ENCODE measurements around the gene GNAL. TPM values are rescaled to one million over a fixed set of nuclear protein-coding genes. Genes with fewer than 3 reads are reported as not detected.
"Not testable (repeated sequence)": the region's sequence is repeated elsewhere in the genome, so short reads cannot be mapped to it uniquely, and the experiment has no call there.

GNAL gene
- total RNA-seq (1 to 10 TPM; 1.6 to 5.7 (median 3.4) TPM), polyA plus RNA-seq (1 to 10 TPM in 2 of 3 donors, under 1 TPM in 1; 0.74 to 1.3 (median 1.2) TPM)
- long read RNA-seq, donor 1, full-length matches to known transcripts: 1 of 1 reads
- long read RNA-seq, donor 1, partial matches to known transcripts: 0 of 1 reads
- long read RNA-seq, donor 1, other reads (novel, unspliced or antisense): 0 of 1 reads
- long read RNA-seq, donor 2: 0 reads

DNA sequence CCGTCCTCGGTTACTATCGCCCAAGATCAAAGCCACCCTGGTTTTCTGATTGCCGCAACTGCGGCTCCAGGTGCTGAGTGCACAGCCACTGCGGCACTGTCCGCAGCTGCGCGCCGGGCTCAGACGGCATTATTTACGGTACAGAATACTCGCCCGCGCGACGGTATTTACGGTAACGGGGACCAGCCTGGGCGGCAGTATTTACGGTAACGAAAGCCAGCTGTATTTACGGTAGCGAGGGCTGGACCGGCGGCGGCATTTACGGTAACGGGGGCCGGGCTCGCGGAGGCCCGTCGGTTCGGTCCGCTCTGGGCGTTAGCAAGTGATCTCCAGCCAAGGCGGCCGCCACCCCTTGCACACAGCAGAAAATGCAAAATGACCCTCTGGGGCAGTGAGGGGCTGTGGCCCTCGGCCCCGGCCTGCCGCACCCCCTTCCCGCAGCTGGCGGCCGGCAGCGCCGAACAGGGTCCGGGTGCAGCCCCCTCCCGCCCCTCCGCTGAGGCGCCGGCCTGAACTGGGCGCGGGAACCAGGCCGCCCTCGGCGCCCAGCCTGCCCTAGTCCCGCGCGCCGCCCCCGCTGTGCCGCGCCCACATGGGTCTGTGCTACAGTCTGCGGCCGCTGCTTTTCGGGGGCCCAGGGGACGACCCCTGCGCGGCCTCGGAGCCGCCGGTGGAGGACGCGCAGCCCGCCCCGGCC lies at the start of gene GNAL:
GNAL (plus strand) TSS at position 293 of the 697 bp plus-strand sequence; CDS start at position 593, 300 bp downstream.
- Histone ChIP-seq H3K9me3 (peaks cover 0 to 13% (median 1%) of the 10 kb centered on the region in 8 donors), H3K27me3 (replicated peaks in 1 of 7) (peaks cover 0 to 58% (median 22%) of the 10 kb centered on the region in 7 donors), H3K27ac (peak within 1 kb of the TSS in 4 of 8 donors; percentile 25 to 65 (median 34)), H3K4me3 (peak within 1 kb of the TSS; percentile 40 to 82 (median 54)), H3K4me1 (peaks cover 0 to 20% (median 18%) of the 10 kb centered on the region in 6 donors), H3K36me3 (no peaks in the 10 kb centered on the region)
- WGBS, 5 donors: 0 to 1% (median 1%) methylated on average over 11 to 77 of the region's 77 CpGs
- intact Hi-C loops (cut with DNase I; ENCODE audit: low total_unique reads): no loop called here
- peak; percentile 81 for DNase-seq
- TF ChIP-seq POLR2AphosphoS5 (IDR thresholded peaks at IDR 0.05) (peak; percentile 43 to 61 (median 58)), CTCF (IDR thresholded peaks at IDR 0.05 in 8 of 11, conservative IDR thresholded peaks at IDR 0.05 in 3 of 11) (no peak), POLR2A (IDR thresholded peaks at IDR 0.05) (no peak)

- DNase-seq: not testable (repeated sequence)
Measured at GRCh38 chr18:11647310-11647709, 41.8 kb upstream of the GNAL start.

GRCh38 chr18:11647804-11648203 lies 41.3 kb upstream of the GNAL start:
- DNase-seq; H3K36me3 ChIP-seq; H3K4me1 ChIP-seq; H3K4me3 ChIP-seq; intact Hi-C loops (cut with DNase I; ENCODE audit: low total_unique reads); H3K27ac ChIP-seq: not testable (repeated sequence)
- H3K27me3 ChIP-seq (replicated peaks in 1 of 7): peaks cover 0 to 18% (median 0%) of the 10 kb centered on the region in 7 donors
- 93 to 98% (median 95%) methylated on average over 23 to 26 of the region's 26 CpGs for WGBS, 5 donors
- peaks cover 0 to 24% (median 11%) of the 10 kb centered on the region in 8 donors for H3K9me3 ChIP-seq

More at GRCh38 chr18:11647310-11647709, 41.8 kb upstream of the GNAL start:
- H3K36me3 ChIP-seq; intact Hi-C loops (cut with DNase I; ENCODE audit: low total_unique reads); H3K27ac ChIP-seq; H3K4me3 ChIP-seq; H3K4me1 ChIP-seq: not testable (repeated sequence)
- H3K27me3 ChIP-seq (replicated peaks in 1 of 7): peaks cover 0 to 15% (median 0%) of the 10 kb centered on the region in 7 donors
- WGBS, 5 donors: 89 to 97% (median 92%) methylated on average over 5 to 23 of the region's 23 CpGs
- peaks cover 0 to 24% (median 11%) of the 10 kb centered on the region in 8 donors for H3K9me3 ChIP-seq

DNA sequence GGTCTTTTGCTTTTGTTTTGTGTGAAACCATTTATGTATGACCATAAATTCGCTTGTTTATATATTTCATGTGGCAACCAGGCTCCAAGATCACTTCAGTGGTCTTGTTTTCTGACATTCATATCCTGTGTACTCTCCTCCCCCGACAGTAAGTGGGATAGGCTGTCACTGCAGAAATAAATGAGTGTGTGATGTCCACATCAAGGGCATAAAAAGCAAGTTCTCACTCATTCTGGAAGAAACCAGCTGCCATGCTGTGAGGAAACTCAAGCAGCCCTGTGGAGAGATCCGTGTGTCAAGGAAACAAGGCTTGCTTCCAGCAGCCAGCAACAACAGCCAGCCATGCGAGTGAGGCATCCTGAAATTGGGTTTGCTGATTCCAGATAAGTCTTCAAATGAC lies 39.2 kb upstream of the GNAL start:
- Histone ChIP-seq H3K4me3 (no peak overlapping the region), H3K27ac (no peak overlapping the region), H3K9me3 (peaks cover 0 to 24% (median 11%) of the 10 kb centered on the region in 8 donors), H3K36me3 (no peaks in the 10 kb centered on the region), H3K27me3 (replicated peaks in 1 of 7) (peaks cover 0 to 36% (median 4%) of the 10 kb centered on the region in 7 donors), H3K4me1 (no peaks in the 10 kb centered on the region)
- DNase-seq: no peak
- TF ChIP-seq CTCF (IDR thresholded peaks at IDR 0.05 in 8 of 11, conservative IDR thresholded peaks at IDR 0.05 in 3 of 11): no peak
- TF ChIP-seq POLR2A (IDR thresholded peaks at IDR 0.05): no peak
- no peak for TF ChIP-seq POLR2AphosphoS5 (IDR thresholded peaks at IDR 0.05)
- intact Hi-C loops (cut with DNase I; ENCODE audit: low total_unique reads): no loop called here
- 68 to 82% (median 77%) methylated on average over 4 of the region's 4 CpGs for WGBS, 5 donors

- H3K27me3 ChIP-seq (replicated peaks in 1 of 7): peaks cover 0 to 56% (median 8%) of the 10 kb centered on the region in 7 donors
- no peak for DNase-seq
- H3K4me1 ChIP-seq: peaks cover 0 to 8% (median 5%) of the 10 kb centered on the region in 6 donors
- 72 to 93% (median 75%) methylated on average over 3 of the region's 3 CpGs for WGBS, 5 donors
- H3K9me3 ChIP-seq: peaks cover 0 to 24% (median 11%) of the 10 kb centered on the region in 8 donors
- TF ChIP-seq POLR2AphosphoS5 (IDR thresholded peaks at IDR 0.05): no peak
- TF ChIP-seq POLR2A (IDR thresholded peaks at IDR 0.05): no peak
- no peak for TF ChIP-seq CTCF (IDR thresholded peaks at IDR 0.05 in 8 of 11, conservative IDR thresholded peaks at IDR 0.05 in 3 of 11)
- no peaks in the 10 kb centered on the region for H3K36me3 ChIP-seq
- H3K4me3 ChIP-seq: no peak overlapping the region
- no peak overlapping the region for H3K27ac ChIP-seq
- intact Hi-C loops (cut with DNase I; ENCODE audit: low total_unique reads): no loop called here
Measured at GRCh38 chr18:11651899-11652298, 37.2 kb upstream of the GNAL start.

Data from spleen (tissue), 13 donors.